Measurements from ENCODE around the gene PNPLA3. TPM values are rescaled to one million over a fixed set of nuclear protein-coding genes. Genes with fewer than 3 reads are reported as not detected.

The PNPLA3 gene
- total and polyA plus RNA-seq, 9 of the 15 experiments (the other 6 are each of a cell fraction or from before 2014, with no cell fraction given): 0.20 to 0.48 (median 0.38) TPM; not detected in 6

DNA sequence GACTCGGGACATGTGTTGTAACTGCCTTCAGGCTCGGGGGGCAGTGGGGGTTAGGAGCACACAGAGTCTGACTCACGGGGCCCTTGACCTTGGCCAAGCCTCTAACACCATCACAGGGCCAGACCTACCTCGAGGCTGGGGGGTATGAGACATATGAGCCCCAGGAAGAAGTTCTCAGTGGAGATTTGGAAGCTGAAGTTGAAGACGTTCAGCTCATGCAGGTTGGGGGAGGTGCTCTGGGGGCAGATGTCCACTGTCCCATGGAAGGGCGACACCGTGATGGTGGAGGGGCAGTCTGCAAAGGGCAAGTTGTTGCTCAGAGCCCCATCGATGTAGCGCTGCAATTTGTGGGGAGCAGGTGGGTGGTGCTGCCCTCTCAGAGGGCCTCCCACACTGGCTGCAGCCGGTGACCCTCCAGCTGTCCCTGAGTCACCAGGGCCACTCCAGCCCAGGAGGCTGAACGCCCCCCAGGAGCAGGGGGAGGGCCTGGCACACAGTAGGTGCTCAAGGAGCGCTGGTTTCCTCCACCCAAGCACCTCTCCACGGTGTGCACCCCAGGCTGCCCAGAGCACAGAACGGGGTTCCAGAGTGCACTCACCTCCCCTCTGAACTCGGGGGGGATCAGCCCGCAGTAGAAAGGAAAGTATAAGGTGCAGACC lies 34.3 kb upstream of the PNPLA3 start:
- H3K9me1 ChIP-seq (ENCODE audit: control insufficient read depth, insufficient read depth, low read length): no peaks in the 10 kb centered on the region

DNA sequence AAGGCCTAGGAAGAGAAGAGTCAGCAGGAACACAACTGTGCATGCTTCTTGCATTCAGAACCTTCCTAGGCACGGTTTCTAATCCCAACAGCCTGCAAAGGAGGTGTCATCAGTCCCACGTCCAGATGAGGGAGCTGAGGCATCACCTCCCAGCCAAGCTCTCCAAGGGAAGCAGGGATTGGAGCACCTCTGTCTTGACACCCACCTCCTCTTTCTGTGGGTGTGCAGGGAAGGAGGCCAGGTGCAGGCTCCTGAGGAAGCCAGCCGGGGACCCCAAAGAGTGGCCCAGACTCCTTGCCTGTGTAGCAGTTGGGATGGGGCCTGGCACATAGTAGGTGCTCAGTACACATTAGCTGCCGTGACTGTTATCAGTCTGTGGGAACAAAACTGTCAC lies 33.7 kb upstream of the PNPLA3 start:
- BruUV-seq (replicated peaks): no TSS peak
- H3K9me1 ChIP-seq (ENCODE audit: control insufficient read depth, insufficient read depth, low read length): no peaks in the 10 kb centered on the region
- no peaks in the 10 kb centered on the region for H3K9me3 ChIP-seq (replicated peaks; ENCODE audit: control insufficient read depth, insufficient read depth, low read depth, low read length)
- FAIRE-seq (no peak), DNase-seq (ENCODE audit: extremely low read depth in 1 of 4, low spot score in 3 of 4) (peak in 1 of 4 experiments; percentile 13), ATAC-seq (no peak; the same call in 2 of the 3 replicates)
- ChIA-PET POLR2A (no interaction called here), CTCF (ENCODE audit: low intra/inter-chr PET ratio) (no interaction called here)
- H3K4me2 ChIP-seq (ENCODE audit: insufficient read depth, low read length): no peak overlapping the region
- no peak overlapping the region for H2AFZ ChIP-seq (ENCODE audit: low read depth, low read length)
- H3K27me3 ChIP-seq (ENCODE audit: control insufficient read depth in 2 of 2, insufficient read depth in 2 of 2, low read length in 2 of 2): peaks cover 0 to 16% of the 10 kb centered on the region in 2 experiments; a peak in 1 of 5 replicates
- WGBS (ENCODE audit: insufficient coverage, low coverage, missing lambda C conversion rate): 0% methylated on average over 3 of the region's 4 CpGs
- H3K4me1 ChIP-seq (replicated peaks in 1 of 2; ENCODE audit: control insufficient read depth in 2 of 2, insufficient read depth in 2 of 2, low read length in 2 of 2): peaks cover 0 to 15% of the 10 kb centered on the region in 2 experiments; a peak in 1 of 5 replicates
- TF ChIP-seq, protein P1, sequence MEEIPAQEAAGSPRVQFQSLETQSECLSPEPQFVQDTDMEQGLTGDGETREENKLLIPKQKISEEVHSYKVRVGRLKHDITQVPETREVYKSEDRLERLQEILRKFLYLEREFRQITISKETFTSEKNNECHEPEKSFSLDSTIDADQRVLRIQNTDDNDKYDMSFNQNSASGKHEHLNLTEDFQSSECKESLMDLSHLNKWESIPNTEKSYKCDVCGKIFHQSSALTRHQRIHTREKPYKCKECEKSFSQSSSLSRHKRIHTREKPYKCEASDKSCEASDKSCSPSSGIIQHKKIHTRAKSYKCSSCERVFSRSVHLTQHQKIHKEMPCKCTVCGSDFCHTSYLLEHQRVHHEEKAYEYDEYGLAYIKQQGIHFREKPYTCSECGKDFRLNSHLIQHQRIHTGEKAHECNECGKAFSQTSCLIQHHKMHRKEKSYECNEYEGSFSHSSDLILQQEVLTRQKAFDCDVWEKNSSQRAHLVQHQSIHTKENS (CRISPR knock-in tag; IDR thresholded peaks at IDR 0.05): no peak
- TF ChIP-seq, protein P2, sequence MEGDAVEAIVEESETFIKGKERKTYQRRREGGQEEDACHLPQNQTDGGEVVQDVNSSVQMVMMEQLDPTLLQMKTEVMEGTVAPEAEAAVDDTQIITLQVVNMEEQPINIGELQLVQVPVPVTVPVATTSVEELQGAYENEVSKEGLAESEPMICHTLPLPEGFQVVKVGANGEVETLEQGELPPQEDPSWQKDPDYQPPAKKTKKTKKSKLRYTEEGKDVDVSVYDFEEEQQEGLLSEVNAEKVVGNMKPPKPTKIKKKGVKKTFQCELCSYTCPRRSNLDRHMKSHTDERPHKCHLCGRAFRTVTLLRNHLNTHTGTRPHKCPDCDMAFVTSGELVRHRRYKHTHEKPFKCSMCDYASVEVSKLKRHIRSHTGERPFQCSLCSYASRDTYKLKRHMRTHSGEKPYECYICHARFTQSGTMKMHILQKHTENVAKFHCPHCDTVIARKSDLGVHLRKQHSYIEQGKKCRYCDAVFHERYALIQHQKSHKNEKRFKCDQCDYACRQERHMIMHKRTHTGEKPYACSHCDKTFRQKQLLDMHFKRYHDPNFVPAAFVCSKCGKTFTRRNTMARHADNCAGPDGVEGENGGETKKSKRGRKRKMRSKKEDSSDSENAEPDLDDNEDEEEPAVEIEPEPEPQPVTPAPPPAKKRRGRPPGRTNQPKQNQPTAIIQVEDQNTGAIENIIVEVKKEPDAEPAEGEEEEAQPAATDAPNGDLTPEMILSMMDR (IDR thresholded peaks at IDR 0.05 in 2 of 3, conservative IDR thresholded peaks at IDR 0.05 in 1 of 3; ENCODE audit: insufficient read depth in 2 of 3, low read depth in 1 of 3, low read length in 3 of 3): peak in 2 of 3 experiments; percentile 9 to 16; a peak in 1 of 6 replicates
- 0 out of 2 replicates have a peak, but pooled peaks have one; percentile 47 for TF ChIP-seq ZKSCAN1 (IDR thresholded peaks at IDR 0.05; ENCODE audit: low read depth, low read length)
- TF ChIP-seq CBX3 (IDR thresholded peaks at IDR 0.05; ENCODE audit: borderline replicate concordance in 1 of 2, low read length in 2 of 2): no peak
- TF ChIP-seq SIN3B (IDR thresholded peaks at IDR 0.05; ENCODE audit: low read depth): no peak
- intact Hi-C loops (cut with micrococcal nuclease) (loop anchor here (10.0 kb wide), 1 partner anchor 735 kb away; no protein-coding TSS in a partner anchor), in situ Hi-C loops (cut with MboI) (no loop called here)
- H3K27ac ChIP-seq (ENCODE audit: extremely low read depth, low read depth, low read length): no peak overlapping the region
- H3K79me2 ChIP-seq (ENCODE audit: control insufficient read depth, insufficient read depth, low read length): no peaks in the 10 kb centered on the region
- peaks cover 6% of the 10 kb centered on the region; the same call in 1 of the 2 replicates for H4K20me1 ChIP-seq (replicated peaks; ENCODE audit: control insufficient read depth, insufficient read depth, low read length)
- H3K9ac ChIP-seq (ENCODE audit: insufficient read depth in 1 of 2, low read depth in 2 of 2, low read length in 2 of 2): no peak overlapping the region
- no peak overlapping the region for H3K4me3 ChIP-seq
- H3K36me3 ChIP-seq (ENCODE audit: control insufficient read depth, insufficient read depth, low read length): no peaks in the 10 kb centered on the region

More for the DNA sequence above, 34.3 kb upstream of the PNPLA3 start:
- no peak for ATAC-seq
- H3K4me3 ChIP-seq: no peak overlapping the region
- H3K4me2 ChIP-seq (ENCODE audit: insufficient read depth, low read length): no peak overlapping the region
- no peak overlapping the region for H3K27ac ChIP-seq (ENCODE audit: extremely low read depth, low read depth, low read length)
- ChIA-PET CTCF (ENCODE audit: low intra/inter-chr PET ratio) (no interaction called here), POLR2A (no interaction called here)
- H3K36me3 ChIP-seq (ENCODE audit: control insufficient read depth, insufficient read depth, low read length): no peaks in the 10 kb centered on the region
- no peak overlapping the region for H2AFZ ChIP-seq (ENCODE audit: low read depth, low read length)
- H3K27me3 ChIP-seq (ENCODE audit: control insufficient read depth in 2 of 2, insufficient read depth in 2 of 2, low read length in 2 of 2): peaks cover 0 to 13% of the 10 kb centered on the region in 2 experiments; a peak in 1 of 5 replicates
- in situ Hi-C loops (cut with MboI) (no loop called here), intact Hi-C loops (cut with micrococcal nuclease) (loop anchor here (10.0 kb wide), 1 partner anchor 735 kb away; no protein-coding TSS in a partner anchor)
- H3K4me1 ChIP-seq (replicated peaks in 1 of 2; ENCODE audit: control insufficient read depth in 2 of 2, insufficient read depth in 2 of 2, low read length in 2 of 2): peaks cover 0 to 15% of the 10 kb centered on the region in 2 experiments; a peak in 1 of 5 replicates
- WGBS (ENCODE audit: insufficient coverage, low coverage, missing lambda C conversion rate): 1% methylated on average over 13 of the region's 16 CpGs
- DNase-seq (ENCODE audit: extremely low read depth in 1 of 4, low spot score in 3 of 4): no peak
- H3K9ac ChIP-seq (ENCODE audit: insufficient read depth in 1 of 2, low read depth in 2 of 2, low read length in 2 of 2): no peak overlapping the region
- TF ChIP-seq ZKSCAN1 (IDR thresholded peaks at IDR 0.05; ENCODE audit: low read depth, low read length) (peak; percentile 34; the same call in 1 of the 2 replicates), SRSF1 (IDR thresholded peaks at IDR 0.05; ENCODE audit: low read depth, low read length) (no peak)
- BruUV-seq (replicated peaks): no TSS peak
- no peak for FAIRE-seq
- no peaks in the 10 kb centered on the region for H3K9me3 ChIP-seq (replicated peaks; ENCODE audit: control insufficient read depth, insufficient read depth, low read depth, low read length)
- no peaks in the 10 kb centered on the region for H3K79me2 ChIP-seq (ENCODE audit: control insufficient read depth, insufficient read depth, low read length)
- peaks cover 6% of the 10 kb centered on the region; the same call in 1 of the 2 replicates for H4K20me1 ChIP-seq (replicated peaks; ENCODE audit: control insufficient read depth, insufficient read depth, low read length)

Measured in K562 (cell line).